HG02678 (cell line): ENCODE results near the gene DDRGK1.
"Not testable (repeated sequence)": the region's sequence is repeated elsewhere in the genome, so short reads cannot be mapped to it uniquely, and the experiment has no call there.

Experiments
- ATAC-seq: cut with Tn5 transposase; IDR thresholded peaks from one replicate; pipeline ENCODE4 v1.9.1; 2021; ENCODE audit warnings: mild to moderate bottlenecking, moderate library complexity; ENCODE audit not compliant: unreplicated experiment

The DDRGK1 gene

GRCh38 chr20:3166338-3166912 is 38.1 kb downstream of the DDRGK1 start:
- ATAC-seq, result no peak

- ATAC-seq, result no peak
Measured at GRCh38 chr20:3165473-3166337, 38.8 kb downstream of the DDRGK1 start.

GRCh38 chr20:3164763-3165410 is 39.6 kb downstream of the DDRGK1 start:
- no peak for ATAC-seq

- no peak for ATAC-seq
Measured at GRCh38 chr20:3164043-3164762, 40.3 kb downstream of the DDRGK1 start.

- ATAC-seq, result no peak
Measured at GRCh38 chr20:3163099-3164042, 41.1 kb downstream of the DDRGK1 start.

- ATAC-seq, result no peak
Measured at GRCh38 chr20:3162080-3162611, 42.3 kb downstream of the DDRGK1 start.

GRCh38 chr20:3161316-3162079 is 43.0 kb downstream of the DDRGK1 start:
- no peak for ATAC-seq

GRCh38 chr20:3160418-3160817 is 44.1 kb downstream of the DDRGK1 start:
- ATAC-seq, result no peak

- no peak for ATAC-seq
Measured at GRCh38 chr20:3158968-3159431, 45.5 kb downstream of the DDRGK1 start.

GRCh38 chr20:3157817-3158216 is 46.7 kb downstream of the DDRGK1 start:
- no peak for ATAC-seq

GRCh38 chr20:3156811-3157619 is 47.5 kb downstream of the DDRGK1 start:
- peak; percentile 61 for ATAC-seq

- not testable (repeated sequence) for ATAC-seq
Measured at GRCh38 chr20:3152057-3152644, 52.3 kb downstream of the DDRGK1 start.

- ATAC-seq, result no peak
Measured at GRCh38 chr20:3150908-3151307, 53.6 kb downstream of the DDRGK1 start.

- no peak for ATAC-seq
Measured at GRCh38 chr20:3146732-3147341, 57.6 kb downstream of the DDRGK1 start.

GRCh38 chr20:3141757-3142156 is 62.7 kb downstream of the DDRGK1 start:
- no peak for ATAC-seq
